AG09309 (cell line): ENCODE measurements around the gene TLR4.

Source experiments
- DNase-seq: peaks from one replicate; pipeline ENCODE4 v3.0.0-alpha.2; 2010; ENCODE audit warnings: low read depth
- H3K4me3 ChIP-seq: 2 replicates; pipeline ENCODE4 v1.5.1; 2011; ENCODE audit warnings: mild to moderate bottlenecking, low read depth, low read length, moderate library complexity; ENCODE audit not compliant: control insufficient read depth
- TF ChIP-seq, protein P1 (sequence below): IDR thresholded peaks from 2 replicates; pipeline ENCODE4 v1.5.1; 2011; ENCODE audit warnings: mild to moderate bottlenecking, low read depth, low read length, inconsistent platforms; ENCODE audit not compliant: insufficient read depth, control insufficient read depth; ENCODE audit errors: missing control alignments

Gene TLR4

DNA sequence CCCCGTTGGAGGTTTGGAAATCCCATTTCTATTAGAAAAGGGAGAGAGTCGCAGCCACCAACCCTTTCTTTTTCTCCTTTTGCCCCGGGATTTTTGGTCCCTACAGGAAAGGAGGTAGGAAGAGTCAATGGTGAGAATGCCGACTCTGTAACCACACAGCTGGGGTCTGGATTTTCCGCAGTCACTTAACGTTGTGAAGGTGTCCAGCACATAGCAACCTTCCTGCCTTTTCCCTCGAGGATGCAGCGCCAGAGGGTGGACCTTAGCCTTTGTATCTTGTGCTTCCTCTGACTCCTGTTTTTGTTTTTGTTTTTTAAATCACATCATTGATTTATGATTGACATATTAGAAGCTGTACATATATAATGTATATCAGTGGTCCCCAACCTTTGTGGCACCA, 41.4 kb downstream of the TLR4 start:
- no peak overlapping the region for H3K4me3 ChIP-seq
- no peak for DNase-seq
- TF ChIP-seq, protein P1, sequence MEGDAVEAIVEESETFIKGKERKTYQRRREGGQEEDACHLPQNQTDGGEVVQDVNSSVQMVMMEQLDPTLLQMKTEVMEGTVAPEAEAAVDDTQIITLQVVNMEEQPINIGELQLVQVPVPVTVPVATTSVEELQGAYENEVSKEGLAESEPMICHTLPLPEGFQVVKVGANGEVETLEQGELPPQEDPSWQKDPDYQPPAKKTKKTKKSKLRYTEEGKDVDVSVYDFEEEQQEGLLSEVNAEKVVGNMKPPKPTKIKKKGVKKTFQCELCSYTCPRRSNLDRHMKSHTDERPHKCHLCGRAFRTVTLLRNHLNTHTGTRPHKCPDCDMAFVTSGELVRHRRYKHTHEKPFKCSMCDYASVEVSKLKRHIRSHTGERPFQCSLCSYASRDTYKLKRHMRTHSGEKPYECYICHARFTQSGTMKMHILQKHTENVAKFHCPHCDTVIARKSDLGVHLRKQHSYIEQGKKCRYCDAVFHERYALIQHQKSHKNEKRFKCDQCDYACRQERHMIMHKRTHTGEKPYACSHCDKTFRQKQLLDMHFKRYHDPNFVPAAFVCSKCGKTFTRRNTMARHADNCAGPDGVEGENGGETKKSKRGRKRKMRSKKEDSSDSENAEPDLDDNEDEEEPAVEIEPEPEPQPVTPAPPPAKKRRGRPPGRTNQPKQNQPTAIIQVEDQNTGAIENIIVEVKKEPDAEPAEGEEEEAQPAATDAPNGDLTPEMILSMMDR = no peak

DNA sequence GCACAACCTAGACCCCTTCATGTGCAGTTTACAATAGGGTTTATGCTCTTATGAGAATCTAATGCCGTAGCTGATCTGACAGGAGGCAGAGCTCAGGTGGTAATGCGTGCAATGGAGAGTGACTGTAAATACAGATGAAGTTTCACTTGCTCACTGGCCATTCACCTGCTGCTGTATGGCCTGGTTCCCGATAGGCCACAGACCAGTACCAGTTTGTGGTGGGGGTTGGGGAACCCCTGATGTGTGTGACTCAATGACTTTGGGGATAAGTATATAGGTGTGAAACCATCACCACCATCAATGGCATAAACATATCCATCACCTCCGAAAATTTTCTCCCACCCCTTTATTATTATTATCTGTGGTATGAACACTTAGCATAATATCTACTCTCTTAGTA, 42.1 kb downstream of the TLR4 start:
- DNase-seq = no peak

DNA sequence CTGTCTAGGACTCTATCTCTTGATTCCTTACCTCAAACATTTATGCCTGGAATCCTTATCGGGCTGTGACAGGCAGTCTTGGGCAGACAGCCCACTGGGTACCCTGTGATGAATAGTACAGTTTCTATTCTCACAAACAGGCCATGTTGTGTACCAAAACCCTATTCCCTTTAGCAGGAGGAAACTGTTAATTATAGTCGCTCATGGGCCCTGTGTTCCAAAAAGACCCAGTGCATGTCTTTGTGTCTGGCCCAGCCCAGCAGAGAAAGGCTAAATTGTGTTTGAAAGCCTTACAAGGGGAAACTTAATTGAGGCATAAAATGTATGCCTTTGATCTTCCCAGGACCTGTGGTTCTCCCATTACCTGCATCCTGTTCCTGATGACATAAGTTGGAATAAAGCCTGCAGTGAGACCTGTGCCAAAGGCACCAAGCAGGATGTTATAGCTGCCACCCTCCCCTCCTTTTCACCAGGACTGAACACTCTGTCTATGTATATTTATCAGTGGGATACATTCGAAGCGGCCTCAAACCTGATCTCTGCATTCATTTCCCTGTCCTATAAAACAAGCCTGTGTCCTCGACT, 43.3 kb downstream of the TLR4 start:
- no peak for DNase-seq
- H3K4me3 ChIP-seq = no peak overlapping the region
- TF ChIP-seq, protein P1 = no peak

More for the DNA sequence above, 42.1 kb downstream of the TLR4 start:
- TF ChIP-seq, protein P1 = no peak
- H3K4me3 ChIP-seq = no peak overlapping the region

DNA sequence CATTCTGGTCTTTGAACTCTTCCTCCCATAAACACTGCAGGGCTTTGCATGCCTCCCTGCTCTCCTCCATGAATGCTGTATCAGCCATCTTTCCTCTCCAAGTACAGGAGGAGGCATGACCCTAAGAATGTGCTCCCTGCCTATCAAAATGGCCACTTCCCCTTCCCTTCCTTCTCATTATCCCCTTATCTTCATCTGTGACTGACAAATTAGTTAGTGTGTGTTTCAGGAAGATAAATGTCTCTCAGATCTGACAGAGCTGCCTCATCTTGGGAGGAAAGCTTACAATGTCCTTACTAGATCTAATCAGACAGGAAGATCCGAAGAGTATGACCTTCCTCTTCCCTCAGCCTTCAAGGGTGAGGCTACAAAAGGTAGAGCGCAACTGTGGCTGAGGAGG, 46.2 kb downstream of the TLR4 start:
- DNase-seq = no peak
- H3K4me3 ChIP-seq = no peak overlapping the region
- TF ChIP-seq, protein P1 = no peak

DNA sequence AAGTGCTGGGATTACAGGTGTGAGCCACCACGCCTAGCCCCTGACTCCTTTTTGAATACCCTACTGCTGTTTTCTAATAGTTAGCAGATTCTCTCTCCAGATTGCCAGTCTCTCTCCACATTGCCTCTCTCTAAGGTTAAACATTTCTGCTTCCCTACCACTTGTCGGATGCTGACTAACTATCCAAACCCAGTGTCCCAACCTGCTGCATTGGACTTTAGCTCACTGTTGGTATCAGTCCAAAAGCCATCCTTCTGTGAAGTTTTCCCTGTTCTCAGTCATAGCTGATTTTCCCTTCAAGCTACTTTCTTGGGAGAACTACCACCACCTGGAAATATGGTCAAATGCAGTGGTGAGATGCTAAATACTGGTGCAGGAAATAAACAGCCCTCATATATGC, 48.7 kb downstream of the TLR4 start:
- no peak for DNase-seq
- TF ChIP-seq, protein P1 = no peak
- no peak overlapping the region for H3K4me3 ChIP-seq

DNA sequence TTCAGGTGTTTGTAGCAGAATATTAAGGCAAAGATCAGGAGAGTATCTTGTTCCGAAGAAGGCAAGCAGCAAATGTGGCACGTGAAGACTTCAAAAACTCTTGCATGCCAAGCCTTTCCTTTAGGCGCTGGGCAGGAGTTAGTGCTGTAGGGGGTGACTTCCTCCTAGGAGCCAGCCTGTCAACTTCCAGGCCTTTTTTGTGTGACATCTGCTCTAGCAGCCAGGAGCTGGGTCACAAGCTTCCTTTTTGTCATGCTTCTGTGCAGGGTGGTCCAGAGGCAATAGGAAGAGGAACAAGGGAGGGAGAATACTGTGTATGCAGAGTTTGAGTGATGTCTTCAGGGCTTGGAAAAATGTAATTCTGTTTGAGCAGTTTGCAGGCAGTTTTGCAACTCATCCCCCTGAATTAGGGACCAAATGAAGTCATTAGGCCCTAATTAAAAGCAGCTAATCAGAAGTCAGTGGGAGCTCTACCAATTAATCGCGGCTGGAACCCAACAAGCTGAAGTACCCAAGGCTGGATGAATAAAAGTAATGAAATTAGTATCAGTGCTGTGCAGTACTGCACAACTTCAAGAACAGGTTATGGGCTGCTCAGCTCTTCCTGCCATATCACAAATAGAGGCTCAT, 53.5 kb downstream of the TLR4 start:
- TF ChIP-seq, protein P1 = no peak
- H3K4me3 ChIP-seq = no peak overlapping the region
- no peak for DNase-seq
